ENCODE results near the gene VWC2L.

Gene VWC2L

GRCh38 chr2:214624166-214624760 lies 213.4 kb downstream of the VWC2L start:
- no peak for TF ChIP-seq CTCF (IDR thresholded peaks at IDR 0.05; ENCODE audit: insufficient read depth, low read depth, low read length, missing control alignments)
- DNase-seq (ENCODE audit: low read depth), result no peak

GRCh38 chr2:214628091-214628490 lies 217.2 kb downstream of the VWC2L start:
- no peak overlapping the region for H3K4me3 ChIP-seq (ENCODE audit: low read depth, low read length)
- DNase-seq (ENCODE audit: low read depth), result no peak
- no peak for TF ChIP-seq CTCF (IDR thresholded peaks at IDR 0.05; ENCODE audit: insufficient read depth, low read depth, low read length, missing control alignments)

More at GRCh38 chr2:214624166-214624760, 213.4 kb downstream of the VWC2L start:
- H3K4me3 ChIP-seq (ENCODE audit: low read depth, low read length), result no peak overlapping the region

Data from GM12865 (cell line).